Measurements from ENCODE around the gene GSG1.

The GSG1 gene

GRCh38 chr12:13120413-13120812 is 16.9 kb upstream of the GSG1 start:
- DNase-seq (ENCODE audit: low read depth in 1 of 2, low spot score in 1 of 2): no peak

- DNase-seq (ENCODE audit: low read depth in 1 of 2, low spot score in 1 of 2): no peak
Observed at GRCh38 chr12:13119826-13120225, 16.4 kb upstream of the GSG1 start.

GRCh38 chr12:13117029-13117428 is 13.6 kb upstream of the GSG1 start:
- DNase-seq (ENCODE audit: low read depth in 1 of 2, low spot score in 1 of 2): no peak

GRCh38 chr12:13116259-13116658 is 12.8 kb upstream of the GSG1 start:
- DNase-seq (ENCODE audit: low read depth in 1 of 2, low spot score in 1 of 2): no peak

GRCh38 chr12:13114251-13115052 is 11.0 kb upstream of the GSG1 start:
- DNase-seq (ENCODE audit: low read depth in 1 of 2, low spot score in 1 of 2): no peak

GRCh38 chr12:13112968-13113367 is 9.5 kb upstream of the GSG1 start:
- DNase-seq (ENCODE audit: low read depth in 1 of 2, low spot score in 1 of 2): no peak

GRCh38 chr12:13106666-13107065 is 3.2 kb upstream of the GSG1 start:
- DNase-seq (ENCODE audit: low read depth in 1 of 2, low spot score in 1 of 2): no peak

GRCh38 chr12:13105781-13106180 is 2.3 kb upstream of the GSG1 start:
- DNase-seq (ENCODE audit: low read depth in 1 of 2, low spot score in 1 of 2): no peak

- no peak for DNase-seq (ENCODE audit: low read depth in 1 of 2, low spot score in 1 of 2)
Observed at GRCh38 chr12:13104409-13104808, 942 bp upstream of the GSG1 start.

- no peak for DNase-seq (ENCODE audit: low read depth in 1 of 2, low spot score in 1 of 2)
Observed at GRCh38 chr12:13102461-13103195, 839 bp downstream of the GSG1 start.

- no peak for DNase-seq (ENCODE audit: low read depth in 1 of 2, low spot score in 1 of 2)
Observed at GRCh38 chr12:13101821-13102375, 1.6 kb downstream of the GSG1 start.

GRCh38 chr12:13100882-13101769 is 2.3 kb downstream of the GSG1 start:
- DNase-seq (ENCODE audit: low read depth in 1 of 2, low spot score in 1 of 2): peak; percentile 73 to 75

- no peak for DNase-seq (ENCODE audit: low read depth in 1 of 2, low spot score in 1 of 2)
Observed at GRCh38 chr12:13100605-13100881, 2.9 kb downstream of the GSG1 start.

GRCh38 chr12:13099844-13100604 is 3.4 kb downstream of the GSG1 start:
- no peak for DNase-seq (ENCODE audit: low read depth in 1 of 2, low spot score in 1 of 2)

- DNase-seq (ENCODE audit: low read depth in 1 of 2, low spot score in 1 of 2): no peak
Observed at GRCh38 chr12:13099066-13099843, 4.2 kb downstream of the GSG1 start.

- DNase-seq (ENCODE audit: low read depth in 1 of 2, low spot score in 1 of 2): no peak
Observed at GRCh38 chr12:13097491-13098011, 5.9 kb downstream of the GSG1 start.

- no peak for DNase-seq (ENCODE audit: low read depth in 1 of 2, low spot score in 1 of 2)
Observed at GRCh38 chr12:13095266-13095995, 8.0 kb downstream of the GSG1 start.

GRCh38 chr12:13094367-13094766 is 9.1 kb downstream of the GSG1 start:
- no peak for DNase-seq (ENCODE audit: low read depth in 1 of 2, low spot score in 1 of 2)

- DNase-seq (ENCODE audit: low read depth in 1 of 2, low spot score in 1 of 2): no peak
Observed at GRCh38 chr12:13093848-13094220, 9.6 kb downstream of the GSG1 start.

Data from activated CD4-positive, alpha-beta T cell treated with anti-CD3 and anti-CD28 coated beads, Interleukin-2, amount 50 U/mL, for 24 hours (primary cell).